Measurements from ENCODE around the gene SLC2A5. TPM values are rescaled to one million over a fixed set of nuclear protein-coding genes. Genes with fewer than 3 reads are reported as not detected.
A peak's percentile ranks its signal among the peaks of the same experiment; 100 is the strongest.

SLC2A5 gene
- total RNA-seq, 1 experiment from 2014 or later = 0.61 TPM

- Mint-ChIP-seq H3K4me3 (ENCODE audit: unreplicated experiment) (no peak overlapping the region), H3K27me3 (ENCODE audit: insufficient read depth, unreplicated experiment) (no peaks in the 10 kb centered on the region), H3K4me1 (ENCODE audit: insufficient read depth, unreplicated experiment) (peaks cover 41% of the 10 kb centered on the region), H3K36me3 (ENCODE audit: insufficient read depth, unreplicated experiment) (peaks cover 45% of the 10 kb centered on the region), H3K27ac (ENCODE audit: low read depth, unreplicated experiment) (no peak overlapping the region), H3K9me3 (ENCODE audit: unreplicated experiment) (no peaks in the 10 kb centered on the region)
- intact Hi-C loops (cut with micrococcal nuclease) = loop anchor here (1.0 to 10.0 kb wide), 4 partner anchors 18 to 380 kb away; partner anchors contain the start of gene GPR157
- ChIA-PET POLR2A (interaction anchor here (0.6 to 2.9 kb wide), 16 partner anchors 14 to 442 kb away, joined by 3 to 29 read pairs (median 3); partner anchors contain the start of genes ENO1 and GPR157), CTCF (interaction anchor here (0.5 to 4.5 kb wide), 26 partner anchors 9 to 462 kb away, joined by 3 to 36 read pairs (median 4); no protein-coding TSS in a partner anchor)
- DNase-seq (ENCODE audit: unreplicated experiment) = peak; percentile 99
- no TSS peak for BruUV-seq (replicated peaks)
- TF ChIP-seq CTCF (IDR thresholded peaks at IDR 0.05; ENCODE audit: unreplicated experiment) = peak; percentile 92
These were observed 41.4 kb upstream of the SLC2A5 start for GRCh38 chr1:9110669-9111356.

GRCh38 chr1:9108056-9108665 lies 38.7 kb upstream of the SLC2A5 start:
- ChIA-PET CTCF (interaction anchor here (0.6 to 1.8 kb wide), 4 partner anchors 34 to 103 kb away, joined by 3 to 5 read pairs (median 3); no protein-coding TSS in a partner anchor), POLR2A (interaction anchor here (0.5 to 1.4 kb wide), 5 partner anchors 10 to 457 kb away, joined by 3 to 5 read pairs (median 4); no protein-coding TSS in a partner anchor)
- Mint-ChIP-seq H3K9me3 (ENCODE audit: unreplicated experiment) (no peaks in the 10 kb centered on the region), H3K27me3 (ENCODE audit: insufficient read depth, unreplicated experiment) (no peaks in the 10 kb centered on the region), H3K4me3 (ENCODE audit: unreplicated experiment) (no peak overlapping the region), H3K36me3 (ENCODE audit: insufficient read depth, unreplicated experiment) (peaks cover 57% of the 10 kb centered on the region), H3K4me1 (ENCODE audit: insufficient read depth, unreplicated experiment) (peaks cover 16% of the 10 kb centered on the region), H3K27ac (ENCODE audit: low read depth, unreplicated experiment) (no peak overlapping the region)
- intact Hi-C loops (cut with micrococcal nuclease) = no loop called here
- no TSS peak for BruUV-seq (replicated peaks)
- no peak for DNase-seq (ENCODE audit: unreplicated experiment)
- no peak for TF ChIP-seq CTCF (IDR thresholded peaks at IDR 0.05; ENCODE audit: unreplicated experiment)

- Mint-ChIP-seq H3K36me3 (ENCODE audit: insufficient read depth, unreplicated experiment) (peaks cover 67% of the 10 kb centered on the region), H3K4me3 (ENCODE audit: unreplicated experiment) (no peak overlapping the region), H3K27ac (ENCODE audit: low read depth, unreplicated experiment) (no peak overlapping the region), H3K9me3 (ENCODE audit: unreplicated experiment) (no peaks in the 10 kb centered on the region), H3K4me1 (ENCODE audit: insufficient read depth, unreplicated experiment) (peaks cover 14% of the 10 kb centered on the region), H3K27me3 (ENCODE audit: insufficient read depth, unreplicated experiment) (no peaks in the 10 kb centered on the region)
- no TSS peak for BruUV-seq (replicated peaks)
- no peak for DNase-seq (ENCODE audit: unreplicated experiment)
- POLR2A ChIA-PET = interaction anchor here (0.8 to 0.9 kb wide), 2 partner anchors 9 to 18 kb away, joined by 3 to 4 read pairs; no protein-coding TSS in a partner anchor
- CTCF ChIA-PET = interaction anchor here (1.3 to 1.5 kb wide), 2 partner anchors 102 to 189 kb away, joined by 3 read pairs; no protein-coding TSS in a partner anchor
- no peak for TF ChIP-seq CTCF (IDR thresholded peaks at IDR 0.05; ENCODE audit: unreplicated experiment)
- intact Hi-C loops (cut with micrococcal nuclease) = no loop called here
These were observed 37.7 kb upstream of the SLC2A5 start for GRCh38 chr1:9107136-9107535.

- peaks cover 14% of the 10 kb centered on the region for H3K4me1 Mint-ChIP-seq (ENCODE audit: insufficient read depth, unreplicated experiment)
- no peak overlapping the region for H3K4me3 Mint-ChIP-seq (ENCODE audit: unreplicated experiment)
- POLR2A ChIA-PET = no interaction called here
- CTCF ChIA-PET = interaction anchor here (1.5 kb wide), 1 partner anchor 189 kb away, joined by 3 read pairs; no protein-coding TSS in a partner anchor
- no peaks in the 10 kb centered on the region for H3K9me3 Mint-ChIP-seq (ENCODE audit: unreplicated experiment)
- BruUV-seq (replicated peaks) = no TSS peak
- DNase-seq (ENCODE audit: unreplicated experiment) = no peak
- intact Hi-C loops (cut with micrococcal nuclease) = no loop called here
- TF ChIP-seq CTCF (IDR thresholded peaks at IDR 0.05; ENCODE audit: unreplicated experiment) = no peak
- H3K27me3 Mint-ChIP-seq (ENCODE audit: insufficient read depth, unreplicated experiment) = no peaks in the 10 kb centered on the region
- H3K36me3 Mint-ChIP-seq (ENCODE audit: insufficient read depth, unreplicated experiment) = peaks cover 72% of the 10 kb centered on the region
- H3K27ac Mint-ChIP-seq (ENCODE audit: low read depth, unreplicated experiment) = no peak overlapping the region
These were observed 36.9 kb upstream of the SLC2A5 start for GRCh38 chr1:9106286-9106685.
